Keratinocyte (primary cell): Measurements from ENCODE around the gene KSR2.

ENCODE experiments used
- EZH2 ChIP-seq: IDR thresholded peaks from one replicate; pipeline ENCODE4 v1.6.1; 2012; ENCODE audit warnings: inconsistent platforms, mild to moderate bottlenecking, low read length, moderate library complexity
- TF ChIP-seq, protein P1 (sequence below), 3 experiments: IDR thresholded peaks in 1 of 3; conservative IDR thresholded peaks in 1 of 3; optimal IDR thresholded peaks in 1 of 3; 2 replicates in 2 of 3; 3 replicates in 1 of 3; pipeline versions ENCODE3 to v1.5.1; 2011; ENCODE audit warnings: low read length in 3 of 3, mild to moderate bottlenecking in 3 of 3, moderate library complexity in 2 of 3, control low read depth in 1 of 3, inconsistent platforms in 1 of 3; ENCODE audit not compliant: insufficient read depth in 2 of 3; ENCODE audit errors: extremely low read depth in 1 of 3

DNA sequence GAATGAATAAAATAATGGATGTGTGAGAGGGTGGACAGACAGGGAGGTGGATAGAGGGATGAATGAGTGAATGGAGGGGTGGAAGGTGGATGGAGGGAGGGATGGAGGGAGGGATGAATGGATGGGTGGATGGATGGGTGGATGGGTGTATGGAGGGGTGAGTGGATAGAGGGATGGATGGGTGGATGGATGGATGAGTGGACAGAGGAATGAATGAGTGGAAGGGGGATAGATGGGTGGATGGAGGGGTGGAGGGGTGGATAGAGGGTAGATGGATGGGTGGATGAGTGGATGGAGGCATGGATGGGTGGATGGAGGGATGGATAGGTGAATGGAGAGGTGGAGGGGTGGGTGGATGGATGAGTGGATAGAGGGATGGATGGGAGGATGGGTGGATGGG lies 559.5 kb downstream of the KSR2 start:
- TF ChIP-seq, protein P1, sequence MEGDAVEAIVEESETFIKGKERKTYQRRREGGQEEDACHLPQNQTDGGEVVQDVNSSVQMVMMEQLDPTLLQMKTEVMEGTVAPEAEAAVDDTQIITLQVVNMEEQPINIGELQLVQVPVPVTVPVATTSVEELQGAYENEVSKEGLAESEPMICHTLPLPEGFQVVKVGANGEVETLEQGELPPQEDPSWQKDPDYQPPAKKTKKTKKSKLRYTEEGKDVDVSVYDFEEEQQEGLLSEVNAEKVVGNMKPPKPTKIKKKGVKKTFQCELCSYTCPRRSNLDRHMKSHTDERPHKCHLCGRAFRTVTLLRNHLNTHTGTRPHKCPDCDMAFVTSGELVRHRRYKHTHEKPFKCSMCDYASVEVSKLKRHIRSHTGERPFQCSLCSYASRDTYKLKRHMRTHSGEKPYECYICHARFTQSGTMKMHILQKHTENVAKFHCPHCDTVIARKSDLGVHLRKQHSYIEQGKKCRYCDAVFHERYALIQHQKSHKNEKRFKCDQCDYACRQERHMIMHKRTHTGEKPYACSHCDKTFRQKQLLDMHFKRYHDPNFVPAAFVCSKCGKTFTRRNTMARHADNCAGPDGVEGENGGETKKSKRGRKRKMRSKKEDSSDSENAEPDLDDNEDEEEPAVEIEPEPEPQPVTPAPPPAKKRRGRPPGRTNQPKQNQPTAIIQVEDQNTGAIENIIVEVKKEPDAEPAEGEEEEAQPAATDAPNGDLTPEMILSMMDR (optimal IDR thresholded peaks at IDR 0.05 in 1 of 3, IDR thresholded peaks at IDR 0.05 in 1 of 3, conservative IDR thresholded peaks at IDR 0.05 in 1 of 3; ENCODE audit: extremely low read depth in 1 of 3, insufficient read depth in 2 of 3, low read length in 3 of 3) = no peak
- TF ChIP-seq EZH2 = no peak
